GM12878 (cell line): ENCODE data around the gene ZNF576.

ENCODE experiments used
- BRCA1 ChIP-seq: IDR thresholded peaks from 2 replicates; pipeline ENCODE4 v1.6.1; 2011; ENCODE audit warnings: low read depth, low read length, improper control_type of control experiment
- CREB1 ChIP-seq: IDR thresholded peaks from 2 replicates; pipeline ENCODE4 v1.6.1; 2012; ENCODE audit warnings: low read depth, mild to moderate bottlenecking, inconsistent platforms
- ETV6 ChIP-seq, 2 experiments: fragments of 450-650 bp in 1 of 2; IDR thresholded peaks in 1 of 2; conservative IDR thresholded peaks in 1 of 2; 2 replicates each; pipeline ENCODE4 v1.6.1; 2014; ENCODE audit warnings: antibody characterized with exemption in 1 of 2, borderline replicate concordance in 1 of 2, low read depth in 1 of 2, mild to moderate bottlenecking in 1 of 2, moderate library complexity in 1 of 2
- GABPA ChIP-seq: IDR thresholded peaks from 2 replicates; pipeline ENCODE4 v1.6.1; 2014; ENCODE audit warnings: antibody characterized with exemption, low read depth, mild to moderate bottlenecking, inconsistent platforms
- POLR2AphosphoS2 ChIP-seq: IDR thresholded peaks from 2 replicates; pipeline ENCODE4 v1.6.1; 2011; ENCODE audit warnings: low read depth, mild to moderate bottlenecking, low read length, improper control_type of control experiment, moderate library complexity
- STAT3 ChIP-seq: IDR thresholded peaks from 2 replicates; pipeline ENCODE4 v1.6.1; 2011; ENCODE audit warnings: low read depth, low read length, improper control_type of control experiment
- ZNF207 ChIP-seq: fragments of 450-650 bp; IDR thresholded peaks from 2 replicates; pipeline ENCODE4 v1.6.1; 2014; ENCODE audit warnings: antibody characterized with exemption, mild to moderate bottlenecking, borderline replicate concordance
- ZNF384 ChIP-seq: IDR thresholded peaks from 2 replicates; pipeline ENCODE4 v1.6.1; 2012; ENCODE audit warnings: low read depth, mild to moderate bottlenecking, low read length, improper control_type of control experiment, borderline replicate concordance
- TF ChIP-seq, protein P1 (sequence below): IDR thresholded peaks from 2 replicates; pipeline ENCODE4 v1.6.1; 2012; ENCODE audit warnings: low read depth, low read length, improper control_type of control experiment
- TF ChIP-seq, protein P2 (sequence below), 3 experiments: IDR thresholded peaks in 2 of 3; conservative IDR thresholded peaks in 1 of 3; 2 replicates each; pipeline ENCODE4 v1.5.1; 2011; ENCODE audit warnings: low read depth in 3 of 3, low read length in 3 of 3, mild to moderate bottlenecking in 3 of 3, control low read depth in 2 of 3, moderate library complexity in 2 of 3, inconsistent platforms in 1 of 3, mixed read lengths in 1 of 3; ENCODE audit not compliant: control insufficient read depth in 2 of 3, insufficient read depth in 1 of 3; ENCODE audit errors: extremely low read depth in 1 of 3
- TF ChIP-seq, protein P3 (sequence below): IDR thresholded peaks from 2 replicates; pipeline ENCODE4 v1.6.1; 2011; ENCODE audit warnings: mild to moderate bottlenecking, low read depth, low read length, moderate library complexity; ENCODE audit not compliant: insufficient replicate concordance
- TF ChIP-seq, protein P4 (sequence below): fragments of 450-650 bp; IDR thresholded peaks from 2 replicates; pipeline ENCODE4 v1.6.1; 2017; ENCODE audit warnings: mild to moderate bottlenecking

DNA sequence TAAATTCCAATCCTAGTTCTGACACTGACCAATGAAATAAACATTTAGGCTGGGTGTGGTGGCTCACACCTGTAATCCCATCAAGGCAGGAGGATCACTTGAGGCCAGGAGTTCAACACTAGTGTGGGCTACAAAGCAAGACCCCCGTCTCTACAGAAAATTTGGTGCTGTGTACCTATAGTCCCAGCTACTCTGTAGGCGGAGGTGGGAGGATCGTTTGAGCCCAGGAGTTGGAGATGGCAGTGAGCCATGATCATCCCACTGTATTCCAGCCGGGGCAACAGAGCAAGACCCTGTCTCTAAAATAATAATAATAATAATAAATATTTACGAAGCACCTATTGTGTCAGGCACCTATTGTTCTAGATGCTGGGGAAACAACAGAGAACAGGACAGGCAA is 7.1 kb upstream of the ZNF576 start:
- no peak for TF ChIP-seq BRCA1
- TF ChIP-seq ETV6 (conservative IDR thresholded peaks at IDR 0.05 in 1 of 2, IDR thresholded peaks at IDR 0.05 in 1 of 2; ENCODE audit: borderline replicate concordance in 1 of 2, low read depth in 1 of 2): no peak
- no peak for TF ChIP-seq CREB1
- TF ChIP-seq, protein P1, sequence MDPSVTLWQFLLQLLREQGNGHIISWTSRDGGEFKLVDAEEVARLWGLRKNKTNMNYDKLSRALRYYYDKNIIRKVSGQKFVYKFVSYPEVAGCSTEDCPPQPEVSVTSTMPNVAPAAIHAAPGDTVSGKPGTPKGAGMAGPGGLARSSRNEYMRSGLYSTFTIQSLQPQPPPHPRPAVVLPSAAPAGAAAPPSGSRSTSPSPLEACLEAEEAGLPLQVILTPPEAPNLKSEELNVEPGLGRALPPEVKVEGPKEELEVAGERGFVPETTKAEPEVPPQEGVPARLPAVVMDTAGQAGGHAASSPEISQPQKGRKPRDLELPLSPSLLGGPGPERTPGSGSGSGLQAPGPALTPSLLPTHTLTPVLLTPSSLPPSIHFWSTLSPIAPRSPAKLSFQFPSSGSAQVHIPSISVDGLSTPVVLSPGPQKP: no peak
- TF ChIP-seq, protein P2, sequence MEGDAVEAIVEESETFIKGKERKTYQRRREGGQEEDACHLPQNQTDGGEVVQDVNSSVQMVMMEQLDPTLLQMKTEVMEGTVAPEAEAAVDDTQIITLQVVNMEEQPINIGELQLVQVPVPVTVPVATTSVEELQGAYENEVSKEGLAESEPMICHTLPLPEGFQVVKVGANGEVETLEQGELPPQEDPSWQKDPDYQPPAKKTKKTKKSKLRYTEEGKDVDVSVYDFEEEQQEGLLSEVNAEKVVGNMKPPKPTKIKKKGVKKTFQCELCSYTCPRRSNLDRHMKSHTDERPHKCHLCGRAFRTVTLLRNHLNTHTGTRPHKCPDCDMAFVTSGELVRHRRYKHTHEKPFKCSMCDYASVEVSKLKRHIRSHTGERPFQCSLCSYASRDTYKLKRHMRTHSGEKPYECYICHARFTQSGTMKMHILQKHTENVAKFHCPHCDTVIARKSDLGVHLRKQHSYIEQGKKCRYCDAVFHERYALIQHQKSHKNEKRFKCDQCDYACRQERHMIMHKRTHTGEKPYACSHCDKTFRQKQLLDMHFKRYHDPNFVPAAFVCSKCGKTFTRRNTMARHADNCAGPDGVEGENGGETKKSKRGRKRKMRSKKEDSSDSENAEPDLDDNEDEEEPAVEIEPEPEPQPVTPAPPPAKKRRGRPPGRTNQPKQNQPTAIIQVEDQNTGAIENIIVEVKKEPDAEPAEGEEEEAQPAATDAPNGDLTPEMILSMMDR (IDR thresholded peaks at IDR 0.05 in 2 of 3, conservative IDR thresholded peaks at IDR 0.05 in 1 of 3; ENCODE audit: control insufficient read depth in 2 of 3, extremely low read depth in 1 of 3, insufficient read depth in 1 of 3, low read depth in 3 of 3, low read length in 3 of 3): no peak
- no peak for TF ChIP-seq POLR2AphosphoS2
- TF ChIP-seq ZNF384: no peak
- no peak for TF ChIP-seq ZNF207
- no peak for TF ChIP-seq STAT3
- TF ChIP-seq, protein P3, sequence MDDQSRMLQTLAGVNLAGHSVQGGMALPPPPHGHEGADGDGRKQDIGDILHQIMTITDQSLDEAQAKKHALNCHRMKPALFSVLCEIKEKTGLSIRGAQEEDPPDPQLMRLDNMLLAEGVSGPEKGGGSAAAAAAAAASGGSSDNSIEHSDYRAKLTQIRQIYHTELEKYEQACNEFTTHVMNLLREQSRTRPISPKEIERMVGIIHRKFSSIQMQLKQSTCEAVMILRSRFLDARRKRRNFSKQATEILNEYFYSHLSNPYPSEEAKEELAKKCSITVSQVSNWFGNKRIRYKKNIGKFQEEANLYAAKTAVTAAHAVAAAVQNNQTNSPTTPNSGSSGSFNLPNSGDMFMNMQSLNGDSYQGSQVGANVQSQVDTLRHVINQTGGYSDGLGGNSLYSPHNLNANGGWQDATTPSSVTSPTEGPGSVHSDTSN: no peak
- no peak for TF ChIP-seq GABPA
- TF ChIP-seq, protein P4, sequence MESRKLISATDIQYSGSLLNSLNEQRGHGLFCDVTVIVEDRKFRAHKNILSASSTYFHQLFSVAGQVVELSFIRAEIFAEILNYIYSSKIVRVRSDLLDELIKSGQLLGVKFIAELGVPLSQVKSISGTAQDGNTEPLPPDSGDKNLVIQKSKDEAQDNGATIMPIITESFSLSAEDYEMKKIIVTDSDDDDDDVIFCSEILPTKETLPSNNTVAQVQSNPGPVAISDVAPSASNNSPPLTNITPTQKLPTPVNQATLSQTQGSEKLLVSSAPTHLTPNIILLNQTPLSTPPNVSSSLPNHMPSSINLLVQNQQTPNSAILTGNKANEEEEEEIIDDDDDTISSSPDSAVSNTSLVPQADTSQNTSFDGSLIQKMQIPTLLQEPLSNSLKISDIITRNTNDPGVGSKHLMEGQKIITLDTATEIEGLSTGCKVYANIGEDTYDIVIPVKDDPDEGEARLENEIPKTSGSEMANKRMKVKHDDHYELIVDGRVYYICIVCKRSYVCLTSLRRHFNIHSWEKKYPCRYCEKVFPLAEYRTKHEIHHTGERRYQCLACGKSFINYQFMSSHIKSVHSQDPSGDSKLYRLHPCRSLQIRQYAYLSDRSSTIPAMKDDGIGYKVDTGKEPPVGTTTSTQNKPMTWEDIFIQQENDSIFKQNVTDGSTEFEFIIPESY: no peak
